SW480 (cell line): Measurements from ENCODE around the gene KRTAP10-11.
"Not testable (repeated sequence)": the region's sequence is repeated elsewhere in the genome, so short reads cannot be mapped to it uniquely, and the experiment has no call there.

Experiments used
- DNase-seq: peaks from one replicate; pipeline ENCODE4 v3.0.0-alpha.2; 2016; ENCODE audit warnings: low spot score

The KRTAP10-11 gene

GRCh38 chr21:44646366-44647221 is at the start of gene KRTAP10-11:
KRTAP10-11 (plus strand) TSS chr21:44646414; CDS start chr21:44646459, 45 bp downstream.
- DNase-seq = not testable (repeated sequence)

- DNase-seq = no peak
Measured at GRCh38 chr21:44598061-44598460, 48.2 kb upstream of the KRTAP10-11 start.

GRCh38 chr21:44599264-44600029 is 46.8 kb upstream of the KRTAP10-11 start:
- no peak for DNase-seq

GRCh38 chr21:44600118-44600978 is 45.9 kb upstream of the KRTAP10-11 start, which contains the start of gene KRTAP10-7:
KRTAP10-7 (plus strand) TSS chr21:44600597; CDS start chr21:44600622, 25 bp downstream.
- not testable (repeated sequence) for DNase-seq

- DNase-seq = not testable (repeated sequence)
Measured at GRCh38 chr21:44601091-44601490, 45.1 kb upstream of the KRTAP10-11 start.

- DNase-seq = no peak
Measured at GRCh38 chr21:44601596-44602462, 44.4 kb upstream of the KRTAP10-11 start.

- no peak for DNase-seq
Measured at GRCh38 chr21:44602463-44602850, 43.8 kb upstream of the KRTAP10-11 start.

GRCh38 chr21:44603109-44603875 is 42.9 kb upstream of the KRTAP10-11 start:
- DNase-seq = no peak

GRCh38 chr21:44603911-44604310 is 42.3 kb upstream of the KRTAP10-11 start:
- DNase-seq = no peak

GRCh38 chr21:44606495-44606894 is 39.7 kb upstream of the KRTAP10-11 start:
- DNase-seq = no peak

- no peak for DNase-seq
Measured at GRCh38 chr21:44609193-44609592, 37.0 kb upstream of the KRTAP10-11 start.

- DNase-seq = not testable (repeated sequence)
Measured at GRCh38 chr21:44610157-44610843, 35.9 kb upstream of the KRTAP10-11 start.

GRCh38 chr21:44611551-44611950 is 34.7 kb upstream of the KRTAP10-11 start:
- no peak for DNase-seq

GRCh38 chr21:44612029-44612486 is 34.2 kb upstream of the KRTAP10-11 start, which contains the start of gene KRTAP10-8:
KRTAP10-8 (plus strand) TSS chr21:44612079; CDS start chr21:44612101, 22 bp downstream.
- DNase-seq = no peak

- no peak for DNase-seq
Measured at GRCh38 chr21:44612669-44613229, 33.5 kb upstream of the KRTAP10-11 start.

GRCh38 chr21:44613386-44614155 is 32.6 kb upstream of the KRTAP10-11 start:
- DNase-seq = no peak

- no peak for DNase-seq
Measured at GRCh38 chr21:44614161-44614631, 32.0 kb upstream of the KRTAP10-11 start.

GRCh38 chr21:44614961-44615391 is 31.2 kb upstream of the KRTAP10-11 start:
- peak; percentile 10 for DNase-seq
